ENCODE measurements around the gene PDZRN3.
"Not testable (repeated sequence)": the region's sequence is repeated elsewhere in the genome, so short reads cannot be mapped to it uniquely, and the experiment has no call there.

Gene PDZRN3

GRCh38 chr3:73484656-73485248 is 140.0 kb downstream of the PDZRN3 start:
- no peak for DNase-seq

- no peak for DNase-seq
Measured at GRCh38 chr3:73481888-73482287, 142.9 kb downstream of the PDZRN3 start.

- DNase-seq, result no peak
Measured at GRCh38 chr3:73480187-73480672, 144.5 kb downstream of the PDZRN3 start.

GRCh38 chr3:73479325-73479724 is 145.4 kb downstream of the PDZRN3 start:
- DNase-seq, result no peak

- no peak for DNase-seq
Measured at GRCh38 chr3:73478858-73479257, 145.9 kb downstream of the PDZRN3 start.

- no peak for DNase-seq
Measured at GRCh38 chr3:73475717-73476116, 149.0 kb downstream of the PDZRN3 start.

GRCh38 chr3:73475175-73475574 is 149.6 kb downstream of the PDZRN3 start:
- no peak for DNase-seq

GRCh38 chr3:73474619-73475018 is 150.1 kb downstream of the PDZRN3 start:
- DNase-seq, result no peak

GRCh38 chr3:73473898-73474416 is 150.8 kb downstream of the PDZRN3 start:
- DNase-seq, result no peak

- no peak for DNase-seq
Measured at GRCh38 chr3:73473181-73473897, 151.4 kb downstream of the PDZRN3 start.

GRCh38 chr3:73471986-73472787 is 152.6 kb downstream of the PDZRN3 start:
- DNase-seq, result no peak

- no peak for DNase-seq
Measured at GRCh38 chr3:73470860-73471259, 153.9 kb downstream of the PDZRN3 start.

GRCh38 chr3:73469331-73469730 is 155.4 kb downstream of the PDZRN3 start:
- DNase-seq, result no peak

- DNase-seq, result no peak
Measured at GRCh38 chr3:73467211-73467610, 157.5 kb downstream of the PDZRN3 start.

GRCh38 chr3:73465926-73466325 is 158.8 kb downstream of the PDZRN3 start:
- DNase-seq, result no peak

GRCh38 chr3:73464126-73464525 is 160.6 kb downstream of the PDZRN3 start:
- not testable (repeated sequence) for DNase-seq

- DNase-seq, result no peak
Measured at GRCh38 chr3:73461547-73461946, 163.2 kb downstream of the PDZRN3 start.

- no peak for DNase-seq
Measured at GRCh38 chr3:73459711-73460110, 165.0 kb downstream of the PDZRN3 start.

GRCh38 chr3:73453666-73454065 is 171.1 kb downstream of the PDZRN3 start:
- DNase-seq, result no peak

- no peak for DNase-seq
Measured at GRCh38 chr3:73452729-73453128, 172.0 kb downstream of the PDZRN3 start.

GRCh38 chr3:73451301-73451944 is 173.3 kb downstream of the PDZRN3 start:
- no peak for DNase-seq

- DNase-seq, result no peak
Measured at GRCh38 chr3:73449774-73450173, 175.0 kb downstream of the PDZRN3 start.

GRCh38 chr3:73448761-73449301 is 175.9 kb downstream of the PDZRN3 start:
- DNase-seq, result no peak
